Stimulated activated CD8-positive, alpha-beta memory T cell treated with anti-CD3 and anti-CD28 coated beads, Interleukin-7, amount 100 ng/mL, for 24 hours (primary cell): ENCODE measurements around the gene SAV1.

ENCODE experiments used
- DNase-seq: peaks from one replicate; pipeline ENCODE4 v3.0.0-alpha.2; 2020; ENCODE audit warnings: low read depth

Gene SAV1

DNA sequence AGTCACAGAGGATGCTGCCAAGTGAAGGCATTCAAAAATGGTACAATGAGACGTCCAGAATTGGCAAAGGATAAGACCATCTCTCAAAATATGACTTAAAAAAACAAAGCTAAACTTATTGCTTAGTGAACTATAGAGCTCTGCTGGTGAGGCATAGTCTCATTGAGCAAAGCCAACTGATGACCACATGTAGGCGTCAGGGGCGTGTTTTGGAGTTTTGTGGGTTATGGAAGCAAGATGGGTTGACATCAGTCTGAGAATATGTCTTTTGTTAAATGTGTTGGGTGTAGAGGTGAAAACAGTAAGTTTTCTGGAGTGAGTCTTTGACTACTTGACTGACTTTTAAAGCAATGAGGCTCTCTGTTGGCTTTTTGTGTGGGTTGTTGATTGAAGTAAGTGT lies 60.9 kb downstream of the SAV1 start:
- DNase-seq = no peak

DNA sequence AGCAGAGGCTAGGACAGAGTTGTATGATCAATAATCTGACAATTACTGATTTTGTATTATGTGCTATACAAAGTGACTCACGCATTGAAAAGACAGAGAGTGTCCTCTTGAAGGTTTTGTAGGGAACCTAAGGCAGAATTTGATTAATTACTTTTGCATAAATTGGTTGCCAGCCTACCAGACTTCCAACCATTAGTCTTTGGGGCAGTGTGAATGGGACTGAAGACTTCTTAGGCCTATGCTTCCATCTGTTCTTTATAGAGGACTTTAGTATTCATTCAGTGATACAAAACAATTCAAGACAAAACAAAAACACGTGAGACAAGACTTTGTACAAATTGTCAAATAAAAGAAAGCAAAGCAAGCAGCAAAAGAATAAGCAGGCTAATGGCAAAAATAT lies 61.6 kb downstream of the SAV1 start:
- no peak for DNase-seq

DNA sequence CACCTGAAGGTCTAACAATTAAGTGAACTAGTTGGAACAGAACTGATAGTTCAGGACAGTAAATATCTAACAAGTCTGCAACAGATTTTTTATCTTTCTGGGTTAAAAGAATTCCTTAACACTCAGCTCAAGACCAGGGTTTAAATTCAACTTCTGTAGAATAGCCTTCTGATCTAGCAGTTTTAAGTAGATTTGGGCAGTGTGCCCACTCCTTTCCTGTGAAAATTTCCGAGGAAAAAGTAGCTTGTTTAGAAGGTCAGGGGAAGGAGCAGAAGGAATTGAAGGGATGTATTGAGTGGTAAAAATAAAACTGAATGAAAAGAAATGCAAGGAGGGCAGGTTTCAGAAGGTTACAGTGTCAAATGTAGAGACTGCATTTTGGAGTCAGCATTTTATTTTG lies 62.3 kb downstream of the SAV1 start:
- no peak for DNase-seq

DNA sequence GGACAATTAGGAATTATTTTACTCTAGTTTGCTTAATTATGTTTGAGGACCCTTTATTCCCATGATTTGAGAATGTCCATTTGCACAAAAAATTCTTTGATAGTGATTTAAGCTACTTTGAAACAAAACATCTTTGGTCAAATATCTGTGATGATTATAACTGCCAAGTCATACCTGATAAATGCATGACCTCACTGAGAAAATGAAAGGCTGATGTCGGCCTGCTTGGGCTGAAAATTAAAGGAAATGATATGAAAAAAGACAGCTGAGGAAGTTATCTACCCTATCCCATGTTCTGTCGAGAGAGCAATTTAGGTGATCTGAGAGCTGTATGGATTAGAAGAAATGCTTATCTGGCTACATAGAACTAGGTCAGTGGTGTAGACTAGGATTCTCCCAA lies 64.5 kb downstream of the SAV1 start:
- no peak for DNase-seq

DNA sequence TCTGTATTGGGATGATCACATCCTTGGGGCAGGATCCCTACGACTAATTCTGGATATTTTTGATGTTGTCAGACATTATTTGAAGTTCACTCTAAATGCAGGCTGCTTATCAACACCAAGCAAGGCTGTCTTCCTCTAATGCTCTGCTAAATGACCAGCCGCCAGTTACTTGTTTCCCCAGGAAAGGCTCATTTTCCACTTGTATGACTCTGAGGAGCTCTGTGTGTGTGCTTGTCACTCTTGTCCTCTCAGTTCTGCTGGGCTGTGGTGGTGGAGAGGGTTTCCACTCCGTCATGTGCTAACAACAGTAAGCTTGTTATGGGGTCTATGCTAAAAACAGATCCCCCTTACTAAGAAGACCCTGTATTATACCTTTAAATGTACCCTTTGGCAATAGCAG lies 66.1 kb downstream of the SAV1 start:
- no peak for DNase-seq

GRCh38 chr14:50601394-50601793 lies 66.7 kb downstream of the SAV1 start:
- no peak for DNase-seq

DNA sequence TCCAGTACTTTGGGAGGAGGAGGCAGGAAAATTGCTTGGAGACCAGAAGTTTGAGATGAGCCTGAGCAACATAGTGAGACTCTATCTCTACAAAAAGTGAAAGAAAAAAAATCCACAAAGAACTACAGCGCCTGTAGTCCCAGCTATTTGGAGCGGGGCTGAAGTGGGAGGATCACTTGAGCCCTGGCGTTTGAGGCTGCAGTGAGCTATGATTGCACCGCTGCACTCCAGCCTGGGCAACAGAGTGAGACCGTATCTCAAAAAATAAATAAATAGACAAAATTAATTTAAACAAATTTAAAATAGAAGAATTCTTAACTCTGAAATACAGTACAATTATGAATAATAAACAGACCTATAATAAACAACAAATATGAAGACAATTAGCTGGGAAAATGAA lies 67.3 kb downstream of the SAV1 start:
- no peak for DNase-seq

DNA sequence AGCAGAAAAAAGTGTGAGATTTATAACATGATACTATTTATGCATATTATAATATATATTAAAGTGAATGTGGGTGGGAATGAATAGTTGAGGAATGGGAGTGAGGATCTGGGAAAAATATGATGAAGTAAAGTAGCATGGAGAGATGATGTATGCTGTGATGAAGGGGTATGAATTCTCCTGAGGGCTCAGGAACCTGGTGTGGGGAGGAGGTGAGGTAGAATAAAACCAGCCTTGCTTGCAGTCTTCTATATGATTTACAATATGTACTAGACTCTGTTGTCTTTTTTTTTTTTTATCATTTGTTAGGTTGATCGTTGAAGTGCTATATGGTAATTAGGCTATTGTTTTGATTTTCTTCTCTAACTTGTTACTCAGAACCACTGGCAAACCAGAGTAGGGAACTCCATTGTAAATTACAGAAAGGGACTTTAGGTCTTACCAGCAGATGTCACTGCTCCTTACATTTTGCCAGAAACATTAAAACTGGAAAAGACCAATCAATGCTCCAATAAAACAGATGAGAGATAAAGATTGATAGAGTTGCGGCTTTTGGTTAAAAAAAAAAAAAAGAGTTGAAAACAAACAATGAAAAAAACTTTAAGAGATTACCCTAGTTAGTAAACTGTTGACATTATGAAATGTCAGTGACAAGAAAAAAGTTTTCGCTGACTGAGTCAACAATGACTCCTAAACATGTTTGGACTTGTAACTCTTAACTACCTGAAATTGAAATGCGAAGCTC lies 68.2 kb downstream of the SAV1 start:
- DNase-seq = no peak

DNA sequence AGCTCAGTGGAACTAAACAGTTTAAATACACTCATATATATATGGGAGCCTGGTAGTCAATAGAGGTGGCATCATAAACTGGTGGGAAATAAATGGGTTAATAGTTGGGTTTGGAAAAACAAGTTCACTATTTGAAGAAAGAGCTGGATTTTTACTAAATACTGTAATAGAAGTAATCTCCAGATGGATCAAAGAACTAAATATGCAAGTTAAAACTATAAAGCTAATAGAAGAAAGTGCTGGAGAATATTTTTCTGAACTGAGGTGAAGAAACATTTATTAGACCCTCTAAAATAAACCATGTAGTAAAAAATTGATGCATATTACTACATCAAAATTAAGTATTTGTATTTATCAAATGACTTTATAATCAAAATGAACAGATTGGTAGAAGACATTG lies 69.3 kb downstream of the SAV1 start:
- no peak for DNase-seq

DNA sequence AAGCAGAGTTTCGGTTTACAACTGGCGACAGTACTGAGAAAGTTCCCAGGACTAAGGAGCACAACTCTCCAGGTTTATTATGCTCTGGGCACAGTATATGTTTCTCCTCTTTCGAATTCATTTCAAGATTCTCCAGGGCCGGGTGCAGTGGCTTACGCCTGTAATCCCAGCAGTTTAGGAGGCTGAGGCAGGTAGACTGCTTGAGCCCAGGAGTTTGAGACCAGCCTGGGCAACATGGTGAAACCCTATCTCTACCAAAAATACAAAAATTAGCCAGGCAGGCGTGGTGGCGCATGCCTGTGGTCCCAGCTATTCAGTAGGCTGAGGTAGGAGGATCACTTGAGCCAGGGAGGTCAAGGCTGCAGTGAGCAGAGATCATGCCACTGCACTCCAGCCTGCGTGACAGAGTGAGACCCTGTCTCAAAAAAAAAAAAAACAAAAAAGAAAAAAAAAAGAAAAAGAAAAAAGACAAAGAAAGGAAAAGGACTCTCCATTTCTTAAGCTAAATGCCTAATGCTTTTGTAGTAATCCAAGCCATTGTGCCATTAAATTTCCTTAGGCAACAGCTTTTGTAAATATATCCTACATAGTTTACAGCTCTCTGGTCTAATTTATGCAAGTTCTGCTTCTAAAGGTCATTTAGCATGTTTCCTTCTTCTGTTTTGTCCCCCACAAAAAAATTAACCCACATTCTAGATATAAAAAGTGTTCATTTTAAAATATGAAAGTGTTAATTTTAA lies 73.4 kb downstream of the SAV1 start:
- DNase-seq = no peak

DNA sequence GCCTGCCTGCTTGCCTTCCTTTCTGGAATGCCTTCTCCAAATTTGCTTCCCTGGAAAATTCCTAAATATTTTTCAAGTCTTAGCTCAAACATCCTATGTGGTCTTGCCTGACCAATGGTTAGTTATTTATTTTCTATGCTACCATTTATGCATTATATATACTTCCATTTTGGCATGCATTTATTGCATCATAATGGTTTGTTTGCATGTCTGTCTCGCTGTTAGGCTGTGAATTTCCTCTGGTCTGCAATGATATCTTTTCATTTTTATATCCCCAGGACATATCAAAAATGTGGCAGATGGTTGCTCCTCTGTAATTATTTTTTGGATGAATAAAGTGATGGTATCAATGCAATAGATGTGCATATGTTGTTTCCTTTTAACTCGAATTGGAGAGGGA lies 77.6 kb downstream of the SAV1 start:
- no peak for DNase-seq
